Raji (cell line): ENCODE data around the gene DGLUCY.

ENCODE experiments used
- POLR2A ChIP-seq: IDR thresholded peaks from 2 replicates; pipeline ENCODE4 v1.6.1; 2011; ENCODE audit warnings: low read depth, low read length, control low read depth; ENCODE audit not compliant: insufficient read depth

Gene DGLUCY

DNA sequence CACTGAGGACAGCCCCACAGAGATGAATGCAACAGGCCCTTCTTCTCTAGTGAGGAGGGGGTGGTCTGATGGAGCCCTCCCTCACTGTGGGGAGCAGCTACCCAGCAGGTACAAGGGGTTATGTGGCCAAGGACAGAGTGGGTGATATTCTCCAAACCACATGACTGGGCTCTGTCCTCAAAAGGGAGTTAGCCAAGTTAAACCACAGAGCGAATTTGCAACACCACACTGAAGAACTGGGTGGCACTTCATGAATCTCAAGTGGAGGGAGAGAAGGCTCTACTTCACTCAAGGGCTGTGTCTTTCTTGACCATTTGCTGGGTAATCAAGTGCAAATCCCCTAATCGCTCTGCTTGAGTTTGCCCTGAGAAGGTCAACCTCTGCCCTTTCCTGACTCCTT, 118.2 kb downstream of the DGLUCY start:
- TF ChIP-seq POLR2A, result no peak

- no peak for TF ChIP-seq POLR2A
Observed at GRCh38 chr14:91232603-91233002, 118.7 kb downstream of the DGLUCY start.

DNA sequence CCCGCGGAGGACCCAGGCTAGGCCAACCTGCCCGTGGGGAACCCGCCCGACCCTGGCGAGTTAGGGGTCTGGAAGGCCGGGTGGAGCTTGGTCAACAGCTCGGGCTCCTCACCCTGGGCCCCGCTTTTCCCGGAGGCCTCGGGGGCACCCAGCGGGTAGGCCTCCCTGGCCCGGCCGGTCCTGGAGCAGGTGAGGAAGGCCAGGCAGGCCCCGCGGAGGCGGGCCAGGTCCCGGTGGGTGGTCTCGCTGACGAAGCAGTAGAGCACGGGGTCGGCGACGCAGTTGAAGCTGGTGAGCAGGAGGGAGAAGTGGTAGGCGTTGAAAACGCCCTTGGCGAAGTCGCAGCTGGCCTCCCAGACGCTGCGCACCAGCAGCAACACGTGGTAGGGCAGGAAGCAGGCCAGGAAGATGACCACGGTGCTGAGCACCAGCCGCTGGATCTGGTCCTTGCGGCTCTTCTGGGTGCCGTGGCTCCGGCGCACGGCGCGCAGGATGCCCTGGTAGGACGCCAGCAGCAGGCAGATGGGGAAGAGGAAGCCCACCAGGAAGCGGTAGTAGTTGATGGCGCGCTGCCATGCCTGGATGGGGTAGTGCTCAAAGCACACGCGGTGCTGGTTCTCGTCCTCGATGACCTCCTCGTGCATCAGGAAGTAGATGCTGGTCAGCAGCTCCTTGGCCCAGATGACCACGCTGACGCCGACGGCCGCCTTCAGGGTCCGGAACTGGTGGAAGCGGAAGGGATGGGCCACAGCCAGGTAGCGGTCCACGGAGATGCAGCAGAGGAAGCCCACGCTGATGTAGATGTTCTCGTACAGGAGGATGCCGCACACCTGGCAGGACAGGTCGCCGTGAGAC, 120.3 kb downstream of the DGLUCY start:
- TF ChIP-seq POLR2A, result no peak

GRCh38 chr14:91234791-91235114, 120.9 kb downstream of the DGLUCY start:
- no peak for TF ChIP-seq POLR2A

GRCh38 chr14:91235841-91236240, 122.0 kb downstream of the DGLUCY start:
- TF ChIP-seq POLR2A, result no peak

- no peak for TF ChIP-seq POLR2A
Observed at GRCh38 chr14:91237219-91237618, 123.3 kb downstream of the DGLUCY start.

DNA sequence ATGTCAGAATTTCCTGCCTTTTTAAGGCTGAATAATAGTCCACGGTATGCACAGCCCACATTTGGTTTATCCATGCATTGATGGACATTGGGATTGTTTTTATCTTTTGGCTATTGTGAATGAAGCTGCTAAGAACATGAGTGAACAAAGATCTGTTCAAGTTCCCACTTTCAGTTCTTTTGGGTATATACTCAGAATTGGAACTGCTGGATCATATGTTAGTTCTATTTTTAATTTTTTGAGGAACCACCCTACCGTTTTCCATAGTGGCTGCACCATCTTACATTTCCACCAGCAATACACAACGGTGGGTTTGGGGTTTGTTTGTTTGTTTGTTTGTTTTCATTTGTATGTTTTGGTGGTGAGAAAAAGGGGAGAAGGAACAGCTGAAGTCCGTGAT, 124.2 kb downstream of the DGLUCY start:
- TF ChIP-seq POLR2A, result no peak

DNA sequence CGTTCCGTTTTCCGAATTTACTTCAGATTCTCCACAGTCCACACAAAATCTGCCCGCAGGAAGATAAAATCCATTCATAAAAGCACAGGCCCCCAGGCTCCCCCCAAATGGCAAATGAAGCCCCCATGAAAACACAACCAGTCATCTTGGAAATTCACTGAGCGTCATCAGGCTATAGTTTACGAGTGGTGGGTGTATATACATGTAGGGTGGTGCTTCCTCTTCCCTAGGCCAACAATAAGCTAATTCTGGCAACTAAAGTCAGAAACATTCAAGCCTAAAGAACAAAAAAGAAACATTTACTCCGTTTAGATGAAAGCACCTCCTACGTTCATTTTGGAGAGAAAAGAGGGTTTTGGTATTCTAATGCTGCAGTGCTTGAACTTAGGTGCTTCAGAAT, 124.8 kb downstream of the DGLUCY start:
- TF ChIP-seq POLR2A, result no peak

GRCh38 chr14:91241863-91242262, 128.0 kb downstream of the DGLUCY start:
- TF ChIP-seq POLR2A, result no peak

DNA sequence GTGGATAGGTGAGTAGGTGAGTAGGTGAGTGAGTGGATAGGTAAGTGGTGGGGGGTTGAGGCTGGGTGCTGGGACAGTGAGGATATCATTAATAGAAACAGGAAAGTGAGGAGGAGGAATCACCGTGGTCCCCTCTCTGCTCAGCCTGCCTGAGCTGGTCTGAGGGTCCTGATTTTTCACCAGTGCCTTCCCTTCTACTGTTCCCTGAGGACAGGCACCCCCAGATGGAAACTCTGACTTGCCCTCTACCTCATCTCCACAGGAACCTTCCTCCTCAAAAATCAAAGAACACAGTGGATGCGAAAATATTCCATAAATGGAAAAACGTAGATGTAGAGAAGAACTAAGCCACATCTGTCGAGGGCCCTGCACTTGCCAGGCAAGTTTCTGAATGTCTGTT, 128.8 kb downstream of the DGLUCY start:
- TF ChIP-seq POLR2A, result no peak

DNA sequence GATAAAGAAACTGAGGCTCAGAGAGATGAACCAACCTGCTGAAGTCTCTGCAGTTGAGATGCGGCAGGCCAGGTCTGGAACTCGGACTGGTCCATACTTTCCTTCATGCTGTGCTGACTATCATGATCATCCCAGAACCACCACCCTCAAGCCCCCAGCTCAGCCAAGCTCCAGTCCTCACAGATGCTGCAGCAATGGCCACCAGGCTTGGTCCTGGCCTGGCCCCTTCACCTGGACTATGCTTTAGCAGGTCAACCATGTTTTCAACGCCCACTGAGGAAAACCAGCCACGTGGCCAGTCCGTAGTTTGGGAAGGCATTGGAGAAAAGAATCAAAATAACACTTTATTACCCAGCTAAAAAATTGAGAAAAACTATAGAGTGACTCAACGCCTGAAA, 129.2 kb downstream of the DGLUCY start:
- no peak for TF ChIP-seq POLR2A

- TF ChIP-seq POLR2A, result no peak
Observed at GRCh38 chr14:91244501-91244901, 130.6 kb downstream of the DGLUCY start, which contains the start of gene GPR68. TSS of gene GPR68 (minus strand) at chr14:91244704. CDS start at chr14:91235050, 9,654 bp downstream.

DNA sequence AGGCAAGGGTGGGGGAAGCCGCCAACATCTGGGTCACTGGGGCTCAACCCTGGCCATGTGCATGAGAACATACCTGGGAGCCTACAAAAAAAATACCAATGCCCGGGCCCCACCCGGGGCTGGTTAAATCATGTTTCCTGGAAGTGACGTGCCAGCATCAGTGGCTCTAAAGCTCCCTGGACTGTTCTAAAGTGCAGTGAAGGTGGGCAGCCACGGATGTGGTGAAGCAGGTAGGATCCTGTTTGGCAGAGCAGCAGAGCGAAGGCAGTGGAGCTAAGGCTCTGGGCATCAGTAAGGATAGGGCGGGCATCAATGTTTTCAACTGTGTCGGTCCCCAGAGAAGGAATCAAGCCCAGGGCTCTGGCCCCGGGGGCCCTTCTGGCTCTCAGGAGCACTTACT, 131.2 kb downstream of the DGLUCY start:
- no peak for TF ChIP-seq POLR2A

DNA sequence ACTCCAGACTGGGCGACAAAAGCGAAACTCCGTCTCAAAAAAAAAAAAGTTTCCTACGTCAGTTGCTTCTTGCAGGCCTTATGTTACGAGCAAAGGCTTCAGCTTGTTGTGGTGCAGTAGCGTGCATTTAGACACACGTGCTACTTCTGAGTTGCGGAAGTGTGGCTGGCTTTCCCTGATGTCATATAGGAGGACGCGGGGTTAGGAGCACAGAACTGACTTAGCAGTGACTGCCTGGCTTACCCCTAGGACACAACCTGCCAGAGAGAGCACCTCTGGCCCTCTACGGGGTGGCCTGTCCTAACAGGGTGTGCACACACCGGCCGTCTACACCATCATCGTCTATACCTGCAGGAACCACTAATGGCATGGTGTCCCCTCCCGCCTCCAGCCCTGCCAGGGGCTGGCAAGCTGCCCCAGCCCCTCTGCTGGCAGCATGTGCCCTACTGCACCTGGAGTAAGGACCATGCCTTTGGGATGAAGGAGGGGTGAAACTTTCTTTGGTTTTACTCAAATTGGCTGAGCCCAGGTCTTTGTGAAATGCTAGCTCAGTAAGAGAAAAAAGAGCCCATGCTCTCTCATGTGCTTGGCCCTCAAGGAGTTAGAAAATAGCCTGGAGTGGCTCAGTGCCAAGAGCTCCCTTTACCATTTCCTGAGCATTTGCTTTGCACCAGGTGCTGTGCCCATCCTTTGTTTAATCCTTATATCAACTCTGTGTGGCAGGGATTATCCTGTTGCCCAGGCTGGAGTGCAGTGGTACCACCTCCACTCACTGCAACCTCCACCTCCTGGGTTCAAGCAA, 132.4 kb downstream of the DGLUCY start:
- TF ChIP-seq POLR2A, result no peak

DNA sequence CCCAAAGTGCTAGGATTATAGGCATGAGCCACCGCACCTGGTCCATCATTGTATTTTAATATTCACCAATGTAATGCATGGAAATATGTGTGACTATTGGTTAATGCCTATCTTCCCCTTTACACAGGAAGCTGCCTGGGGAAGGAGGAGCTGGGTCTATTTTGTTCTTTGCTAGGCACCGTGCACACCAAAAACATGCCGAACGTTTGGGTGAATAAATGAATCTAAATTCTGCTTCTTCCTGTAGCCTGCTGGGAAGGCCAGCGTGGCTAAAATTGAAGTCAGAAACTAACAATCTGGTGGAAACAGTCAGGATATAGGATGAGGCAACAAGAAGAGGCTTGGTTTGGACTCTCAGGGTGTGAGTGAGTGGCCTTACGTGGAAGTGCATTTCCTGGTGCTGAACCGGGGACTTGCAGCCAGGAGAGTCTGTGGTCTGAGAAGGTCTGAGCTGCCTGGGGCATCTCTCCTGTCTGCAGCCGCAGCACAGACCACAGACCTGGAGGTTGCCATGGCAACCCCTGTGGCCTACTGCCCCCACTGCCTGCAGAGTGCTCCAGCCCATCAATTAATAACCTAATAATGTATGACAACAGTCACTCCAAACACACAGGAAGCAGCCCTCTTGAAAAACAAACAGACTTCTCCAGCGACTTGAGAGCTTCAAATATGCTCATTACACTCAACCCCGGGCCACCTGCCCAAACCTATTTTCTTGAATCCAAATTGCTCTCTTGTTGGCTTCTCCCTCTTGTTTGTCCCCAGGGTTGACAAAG, 136.2 kb downstream of the DGLUCY start:
- no peak for TF ChIP-seq POLR2A
